ENCODE measurements around the gene CCSER2.
A peak's percentile ranks its signal among the peaks of the same experiment; 100 is the strongest.

Gene CCSER2

GRCh38 chr10:84542522-84543490, 214.4 kb downstream of the CCSER2 start:
- Mint-ChIP-seq H3K27ac (no peak overlapping the region), H3K27me3 (peaks cover 45 to 52% of the 10 kb centered on the region in 2 donors), H3K9me3 (no peaks in the 10 kb centered on the region), H3K36me3 (no peaks in the 10 kb centered on the region), H3K4me1 (peaks cover 3 to 14% of the 10 kb centered on the region in 2 donors), H3K4me3 (no peak overlapping the region)
- no peak for ATAC-seq (replicated peaks)
- DNase-seq, result no peak

- H3K9me3 Mint-ChIP-seq, result no peaks in the 10 kb centered on the region
- H3K4me3 Mint-ChIP-seq, result no peak overlapping the region
- H3K27ac Mint-ChIP-seq, result no peak overlapping the region
- no peak for DNase-seq
- H3K36me3 Mint-ChIP-seq, result no peaks in the 10 kb centered on the region
- no peak for ATAC-seq (replicated peaks)
- H3K4me1 Mint-ChIP-seq, result peaks cover 3 to 14% of the 10 kb centered on the region in 2 donors
- H3K27me3 Mint-ChIP-seq, result peaks cover 45 to 58% of the 10 kb centered on the region in 2 donors
Observed at GRCh38 chr10:84543948-84544347, 215.6 kb downstream of the CCSER2 start.

GRCh38 chr10:84545651-84546050, 217.3 kb downstream of the CCSER2 start:
- H3K27ac Mint-ChIP-seq, result no peak overlapping the region
- H3K27me3 Mint-ChIP-seq, result peaks cover 42 to 53% of the 10 kb centered on the region in 2 donors
- no peak for DNase-seq
- H3K4me3 Mint-ChIP-seq, result no peak overlapping the region
- no peak for ATAC-seq (replicated peaks)
- H3K9me3 Mint-ChIP-seq, result no peaks in the 10 kb centered on the region
- H3K36me3 Mint-ChIP-seq, result no peaks in the 10 kb centered on the region
- H3K4me1 Mint-ChIP-seq, result peaks cover 3 to 9% of the 10 kb centered on the region in 2 donors

- Mint-ChIP-seq H3K27me3 (peaks cover 35 to 45% of the 10 kb centered on the region in 2 donors), H3K9me3 (no peaks in the 10 kb centered on the region), H3K4me1 (no peaks in the 10 kb centered on the region), H3K36me3 (no peaks in the 10 kb centered on the region), H3K4me3 (no peak overlapping the region), H3K27ac (no peak overlapping the region)
- no peak for DNase-seq
- ATAC-seq (replicated peaks), result no peak
Observed at GRCh38 chr10:84546609-84547008, 218.2 kb downstream of the CCSER2 start.

- Mint-ChIP-seq H3K4me1 (no peaks in the 10 kb centered on the region), H3K27ac (no peak overlapping the region), H3K4me3 (no peak overlapping the region), H3K9me3 (no peaks in the 10 kb centered on the region), H3K27me3 (peaks cover 25 to 38% of the 10 kb centered on the region in 2 donors), H3K36me3 (no peaks in the 10 kb centered on the region)
- ATAC-seq (replicated peaks) (no peak), DNase-seq (no peak)
Observed at GRCh38 chr10:84547616-84548015, 219.2 kb downstream of the CCSER2 start.

- no peaks in the 10 kb centered on the region for H3K4me1 Mint-ChIP-seq
- H3K4me3 Mint-ChIP-seq, result no peak overlapping the region
- no peak for DNase-seq
- ATAC-seq (replicated peaks), result peak; percentile 18 to 19
- H3K27ac Mint-ChIP-seq, result no peak overlapping the region
- peaks cover 25 to 32% of the 10 kb centered on the region in 2 donors for H3K27me3 Mint-ChIP-seq
- H3K36me3 Mint-ChIP-seq, result no peaks in the 10 kb centered on the region
- H3K9me3 Mint-ChIP-seq, result no peaks in the 10 kb centered on the region
Observed at GRCh38 chr10:84548869-84549268, 220.5 kb downstream of the CCSER2 start.

GRCh38 chr10:84549368-84550165, 221.2 kb downstream of the CCSER2 start:
- ATAC-seq (replicated peaks), result no peak
- H3K4me3 Mint-ChIP-seq, result no peak overlapping the region
- H3K27ac Mint-ChIP-seq, result no peak overlapping the region

GRCh38 chr10:84550756-84551436, 222.5 kb downstream of the CCSER2 start:
- ATAC-seq (replicated peaks) (no peak), DNase-seq (no peak)
- Mint-ChIP-seq H3K27ac (no peak overlapping the region), H3K36me3 (no peaks in the 10 kb centered on the region), H3K27me3 (peaks cover 17 to 25% of the 10 kb centered on the region in 2 donors), H3K4me3 (no peak overlapping the region), H3K9me3 (no peaks in the 10 kb centered on the region), H3K4me1 (no peaks in the 10 kb centered on the region)

More at GRCh38 chr10:84549368-84550165, 221.2 kb downstream of the CCSER2 start:
- H3K9me3 Mint-ChIP-seq, result no peaks in the 10 kb centered on the region
- H3K36me3 Mint-ChIP-seq, result no peaks in the 10 kb centered on the region
- DNase-seq, result no peak
- peaks cover 19 to 25% of the 10 kb centered on the region in 2 donors for H3K27me3 Mint-ChIP-seq
- no peaks in the 10 kb centered on the region for H3K4me1 Mint-ChIP-seq

- Mint-ChIP-seq H3K4me3 (no peak overlapping the region), H3K27ac (no peak overlapping the region), H3K9me3 (no peaks in the 10 kb centered on the region), H3K27me3 (peaks cover 14 to 25% of the 10 kb centered on the region in 2 donors), H3K36me3 (no peaks in the 10 kb centered on the region), H3K4me1 (no peaks in the 10 kb centered on the region)
- ATAC-seq (replicated peaks) (no peak), DNase-seq (no peak)
Observed at GRCh38 chr10:84551437-84552120, 223.2 kb downstream of the CCSER2 start.

- Mint-ChIP-seq H3K27ac (no peak overlapping the region), H3K27me3 (peaks cover 14 to 25% of the 10 kb centered on the region in 2 donors), H3K4me3 (no peak overlapping the region), H3K4me1 (no peaks in the 10 kb centered on the region), H3K36me3 (no peaks in the 10 kb centered on the region), H3K9me3 (no peaks in the 10 kb centered on the region)
- DNase-seq (no peak), ATAC-seq (replicated peaks) (no peak)
Observed at GRCh38 chr10:84552478-84552877, 224.1 kb downstream of the CCSER2 start.

GRCh38 chr10:84562592-84562991, 234.2 kb downstream of the CCSER2 start:
- H3K4me3 Mint-ChIP-seq, result no peak overlapping the region
- ATAC-seq (replicated peaks), result no peak
- H3K27ac Mint-ChIP-seq, result no peak overlapping the region
- no peaks in the 10 kb centered on the region for H3K9me3 Mint-ChIP-seq
- DNase-seq, result no peak
- H3K27me3 Mint-ChIP-seq, result peaks cover 21 to 33% of the 10 kb centered on the region in 2 donors
- H3K4me1 Mint-ChIP-seq, result peaks cover 0 to 6% of the 10 kb centered on the region in 2 donors
- no peaks in the 10 kb centered on the region for H3K36me3 Mint-ChIP-seq

GRCh38 chr10:84563355-84563754, 235.0 kb downstream of the CCSER2 start:
- no peak for DNase-seq
- peaks cover 26 to 38% of the 10 kb centered on the region in 2 donors for H3K27me3 Mint-ChIP-seq

GRCh38 chr10:84563868-84564267, 235.5 kb downstream of the CCSER2 start:
- Mint-ChIP-seq H3K4me1 (peaks cover 0 to 6% of the 10 kb centered on the region in 2 donors), H3K4me3 (no peak overlapping the region), H3K27ac (no peak overlapping the region), H3K9me3 (no peaks in the 10 kb centered on the region), H3K36me3 (no peaks in the 10 kb centered on the region), H3K27me3 (peaks cover 30 to 42% of the 10 kb centered on the region in 2 donors)
- DNase-seq (no peak), ATAC-seq (replicated peaks) (peak; percentile 55 to 68)

More at GRCh38 chr10:84563355-84563754, 235.0 kb downstream of the CCSER2 start:
- Mint-ChIP-seq H3K36me3 (no peaks in the 10 kb centered on the region), H3K4me3 (no peak overlapping the region), H3K4me1 (peaks cover 0 to 6% of the 10 kb centered on the region in 2 donors), H3K27ac (no peak overlapping the region), H3K9me3 (no peaks in the 10 kb centered on the region)
- peak in 1 of 2 donors; percentile 57 for ATAC-seq (replicated peaks)

Measured in stimulated activated naive B cell treated with anti-CD40 and anti-IgM and Interleukin-4, amounts not matched to agents 10 μg/mL and 1 μg/mL and 100 μg/mL, for 72 hours (primary cell).